GM23338 (cell line): ENCODE measurements around the gene C11orf24.

Experiments
- EZH2 ChIP-seq: fragments of 200-600 bp; sonication (generic); IDR thresholded peaks from one replicate; pipeline ENCODE4 v1.8.0; 2017; ENCODE audit warnings: antibody characterized with exemption, mild to moderate bottlenecking, low read depth; ENCODE audit not compliant: unreplicated experiment
- EZH2phosphoT487 ChIP-seq: fragments of 200-600 bp; sonication (generic); IDR thresholded peaks from one replicate; pipeline ENCODE4 v1.8.1; 2018; ENCODE audit warnings: antibody characterized with exemption; ENCODE audit not compliant: unreplicated experiment
- JUNB ChIP-seq: IDR thresholded peaks from one replicate; pipeline ENCODE4 v1.6.1; 2016; ENCODE audit warnings: antibody characterized with exemption; ENCODE audit not compliant: unreplicated experiment
- POLR2AphosphoS5 ChIP-seq: IDR thresholded peaks from 2 replicates; pipeline ENCODE4 v1.6.1; 2016; ENCODE audit warnings: antibody characterized with exemption, low read depth
- STAT1 ChIP-seq: IDR thresholded peaks from one replicate; pipeline ENCODE4 v1.6.1; 2016; ENCODE audit warnings: antibody characterized with exemption; ENCODE audit not compliant: unreplicated experiment
- ZNF114 ChIP-seq: fragments of 250-450 bp; sonication (Bioruptor Pico); IDR thresholded peaks from 2 replicates; pipeline ENCODE4 v1.5.0; 2020; ENCODE audit warnings: mild to moderate bottlenecking, moderate library complexity
- TF ChIP-seq, protein P1 (sequence below), 2 experiments: fragments of 200-600 bp in 1 of 2; sonication (generic) in 1 of 2; conservative IDR thresholded peaks; 2 replicates each; pipeline versions ENCODE4 v1.5.1 to v1.6.1; 2016 to 2017; ENCODE audit warnings: antibody characterized with exemption in 2 of 2, low read depth in 2 of 2, mild to moderate bottlenecking in 2 of 2, moderate library complexity in 1 of 2
- TF ChIP-seq, protein P2 (sequence below): IDR thresholded peaks from one replicate; pipeline ENCODE4 v1.6.1; 2018; ENCODE audit warnings: antibody characterized with exemption; ENCODE audit not compliant: unreplicated experiment

DNA sequence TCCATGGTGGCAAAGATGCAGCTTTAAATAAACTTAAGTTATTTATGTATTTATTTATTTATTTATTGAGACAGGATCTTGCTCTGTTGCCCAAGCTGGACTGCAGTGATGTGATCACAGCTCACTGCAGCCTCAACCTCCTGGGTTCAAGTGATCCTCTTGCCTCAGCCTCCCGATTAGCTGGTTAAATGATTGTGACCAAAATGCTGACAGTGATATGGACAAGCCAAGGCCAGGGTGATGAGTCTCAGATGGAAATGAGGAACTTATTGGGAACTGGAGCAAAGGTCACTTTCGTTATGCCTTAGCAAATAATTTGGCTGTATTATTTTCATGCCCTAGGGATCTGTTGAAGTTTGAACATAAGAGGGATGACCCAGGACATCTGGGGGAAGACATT lies 31.3 kb upstream of the C11orf24 start:
- TF ChIP-seq, protein P1, sequence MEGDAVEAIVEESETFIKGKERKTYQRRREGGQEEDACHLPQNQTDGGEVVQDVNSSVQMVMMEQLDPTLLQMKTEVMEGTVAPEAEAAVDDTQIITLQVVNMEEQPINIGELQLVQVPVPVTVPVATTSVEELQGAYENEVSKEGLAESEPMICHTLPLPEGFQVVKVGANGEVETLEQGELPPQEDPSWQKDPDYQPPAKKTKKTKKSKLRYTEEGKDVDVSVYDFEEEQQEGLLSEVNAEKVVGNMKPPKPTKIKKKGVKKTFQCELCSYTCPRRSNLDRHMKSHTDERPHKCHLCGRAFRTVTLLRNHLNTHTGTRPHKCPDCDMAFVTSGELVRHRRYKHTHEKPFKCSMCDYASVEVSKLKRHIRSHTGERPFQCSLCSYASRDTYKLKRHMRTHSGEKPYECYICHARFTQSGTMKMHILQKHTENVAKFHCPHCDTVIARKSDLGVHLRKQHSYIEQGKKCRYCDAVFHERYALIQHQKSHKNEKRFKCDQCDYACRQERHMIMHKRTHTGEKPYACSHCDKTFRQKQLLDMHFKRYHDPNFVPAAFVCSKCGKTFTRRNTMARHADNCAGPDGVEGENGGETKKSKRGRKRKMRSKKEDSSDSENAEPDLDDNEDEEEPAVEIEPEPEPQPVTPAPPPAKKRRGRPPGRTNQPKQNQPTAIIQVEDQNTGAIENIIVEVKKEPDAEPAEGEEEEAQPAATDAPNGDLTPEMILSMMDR (conservative IDR thresholded peaks at IDR 0.05; ENCODE audit: low read depth in 2 of 2): no peak
- TF ChIP-seq EZH2 (no peak), EZH2phosphoT487 (no peak), POLR2AphosphoS5 (no peak), ZNF114 (CRISPR knock-in tag) (no peak), STAT1 (no peak), JUNB (no peak)
- TF ChIP-seq, protein P2, sequence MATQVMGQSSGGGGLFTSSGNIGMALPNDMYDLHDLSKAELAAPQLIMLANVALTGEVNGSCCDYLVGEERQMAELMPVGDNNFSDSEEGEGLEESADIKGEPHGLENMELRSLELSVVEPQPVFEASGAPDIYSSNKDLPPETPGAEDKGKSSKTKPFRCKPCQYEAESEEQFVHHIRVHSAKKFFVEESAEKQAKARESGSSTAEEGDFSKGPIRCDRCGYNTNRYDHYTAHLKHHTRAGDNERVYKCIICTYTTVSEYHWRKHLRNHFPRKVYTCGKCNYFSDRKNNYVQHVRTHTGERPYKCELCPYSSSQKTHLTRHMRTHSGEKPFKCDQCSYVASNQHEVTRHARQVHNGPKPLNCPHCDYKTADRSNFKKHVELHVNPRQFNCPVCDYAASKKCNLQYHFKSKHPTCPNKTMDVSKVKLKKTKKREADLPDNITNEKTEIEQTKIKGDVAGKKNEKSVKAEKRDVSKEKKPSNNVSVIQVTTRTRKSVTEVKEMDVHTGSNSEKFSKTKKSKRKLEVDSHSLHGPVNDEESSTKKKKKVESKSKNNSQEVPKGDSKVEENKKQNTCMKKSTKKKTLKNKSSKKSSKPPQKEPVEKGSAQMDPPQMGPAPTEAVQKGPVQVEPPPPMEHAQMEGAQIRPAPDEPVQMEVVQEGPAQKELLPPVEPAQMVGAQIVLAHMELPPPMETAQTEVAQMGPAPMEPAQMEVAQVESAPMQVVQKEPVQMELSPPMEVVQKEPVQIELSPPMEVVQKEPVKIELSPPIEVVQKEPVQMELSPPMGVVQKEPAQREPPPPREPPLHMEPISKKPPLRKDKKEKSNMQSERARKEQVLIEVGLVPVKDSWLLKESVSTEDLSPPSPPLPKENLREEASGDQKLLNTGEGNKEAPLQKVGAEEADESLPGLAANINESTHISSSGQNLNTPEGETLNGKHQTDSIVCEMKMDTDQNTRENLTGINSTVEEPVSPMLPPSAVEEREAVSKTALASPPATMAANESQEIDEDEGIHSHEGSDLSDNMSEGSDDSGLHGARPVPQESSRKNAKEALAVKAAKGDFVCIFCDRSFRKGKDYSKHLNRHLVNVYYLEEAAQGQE: no peak
